Transverse colon (tissue), 3 donors: Measurements from ENCODE around the gene RALGPS2.

Source experiments
- POLR2A ChIP-seq: fragments of 450-650 bp; IDR thresholded peaks from one replicate; pipeline ENCODE4 v1.6.1; 2016; ENCODE audit warnings: antibody characterized with exemption, mild to moderate bottlenecking, moderate library complexity
- TF ChIP-seq, protein P1 (sequence below), 5 experiments: fragments of 200-600 bp in 3 of 5; fragments of 450-650 bp in 2 of 5; sonication (generic) in 3 of 5; IDR thresholded peaks; 1 replicate in 2 of 5; 2 replicates in 3 of 5; pipeline ENCODE4 v1.5.1; 2016 to 2017; ENCODE audit warnings: antibody characterized with exemption in 5 of 5, inconsistent platforms in 3 of 5, mild to moderate bottlenecking in 2 of 5, moderate library complexity in 1 of 5

DNA sequence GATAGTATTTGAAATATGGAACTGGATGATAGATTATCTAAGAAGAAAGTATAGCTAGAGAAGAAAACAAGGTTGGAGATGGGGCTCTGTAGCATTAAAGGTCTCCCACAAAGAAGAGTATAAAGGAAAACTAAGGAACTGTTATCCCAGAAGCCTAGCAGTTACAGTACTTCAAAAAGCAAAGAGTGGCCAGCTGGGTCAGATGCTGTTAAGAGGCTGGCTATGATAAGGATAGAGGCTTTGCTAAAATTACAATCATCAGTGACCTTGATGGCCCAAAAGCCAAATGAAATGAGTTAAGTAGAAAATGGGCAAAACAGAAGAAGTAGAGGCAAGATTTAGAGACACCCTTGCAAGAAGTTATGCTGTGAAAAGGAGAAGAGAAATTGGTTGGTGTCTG, 170.9 kb downstream of the RALGPS2 start:
- TF ChIP-seq POLR2A: no peak
- TF ChIP-seq, protein P1, sequence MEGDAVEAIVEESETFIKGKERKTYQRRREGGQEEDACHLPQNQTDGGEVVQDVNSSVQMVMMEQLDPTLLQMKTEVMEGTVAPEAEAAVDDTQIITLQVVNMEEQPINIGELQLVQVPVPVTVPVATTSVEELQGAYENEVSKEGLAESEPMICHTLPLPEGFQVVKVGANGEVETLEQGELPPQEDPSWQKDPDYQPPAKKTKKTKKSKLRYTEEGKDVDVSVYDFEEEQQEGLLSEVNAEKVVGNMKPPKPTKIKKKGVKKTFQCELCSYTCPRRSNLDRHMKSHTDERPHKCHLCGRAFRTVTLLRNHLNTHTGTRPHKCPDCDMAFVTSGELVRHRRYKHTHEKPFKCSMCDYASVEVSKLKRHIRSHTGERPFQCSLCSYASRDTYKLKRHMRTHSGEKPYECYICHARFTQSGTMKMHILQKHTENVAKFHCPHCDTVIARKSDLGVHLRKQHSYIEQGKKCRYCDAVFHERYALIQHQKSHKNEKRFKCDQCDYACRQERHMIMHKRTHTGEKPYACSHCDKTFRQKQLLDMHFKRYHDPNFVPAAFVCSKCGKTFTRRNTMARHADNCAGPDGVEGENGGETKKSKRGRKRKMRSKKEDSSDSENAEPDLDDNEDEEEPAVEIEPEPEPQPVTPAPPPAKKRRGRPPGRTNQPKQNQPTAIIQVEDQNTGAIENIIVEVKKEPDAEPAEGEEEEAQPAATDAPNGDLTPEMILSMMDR (IDR thresholded peaks at IDR 0.05): no peak
